ENCODE results near the gene LASP1NB.

LASP1NB gene

GRCh38 chr17:38896346-38896954 lies 29.0 kb upstream of the LASP1NB start:
- H3K4me3 Mint-ChIP-seq, result no peak overlapping the region
- ATAC-seq (ENCODE audit: low read depth) (no peak), DNase-seq (no peak)
- no peak for TF ChIP-seq CTCF (IDR thresholded peaks at IDR 0.05)
- H3K27ac Mint-ChIP-seq, result peak overlapping the region; percentile 46
- peaks cover 48% of the 10 kb centered on the region for H3K4me1 Mint-ChIP-seq
- intact Hi-C loops (cut with micrococcal nuclease), result no loop called here
- no peaks in the 10 kb centered on the region for H3K9me3 Mint-ChIP-seq
- peaks cover 56% of the 10 kb centered on the region for H3K36me3 Mint-ChIP-seq (ENCODE audit: low read depth)
- H3K27me3 Mint-ChIP-seq, result no peaks in the 10 kb centered on the region
- ChIA-PET POLR2A (interaction anchor here (2.3 to 6.7 kb wide), 4 partner anchors 12 to 43 kb away, joined by 17 to 256 read pairs (median 58); partner anchors contain the start of genes LASP1, LASP1NB and RPL23), CTCF (interaction anchor here (0.9 kb wide), 1 partner anchor 257 kb away, joined by 3 read pairs; no protein-coding TSS in a partner anchor)

GRCh38 chr17:38897176-38897575 lies 28.2 kb upstream of the LASP1NB start:
- peaks cover 52% of the 10 kb centered on the region for H3K36me3 Mint-ChIP-seq (ENCODE audit: low read depth)
- CTCF ChIA-PET, result interaction anchor here (0.9 to 3.4 kb wide), 3 partner anchors 26 to 256 kb away, joined by 3 to 21 read pairs (median 3); partner anchors contain the start of gene LASP1
- no peak for DNase-seq
- POLR2A ChIA-PET, result interaction anchor here (2.3 to 6.7 kb wide), 6 partner anchors 12 to 72 kb away, joined by 9 to 256 read pairs (median 24); partner anchors contain the start of genes CWC25, LASP1, LASP1NB and RPL23
- H3K27me3 Mint-ChIP-seq, result no peaks in the 10 kb centered on the region
- ATAC-seq (ENCODE audit: low read depth), result no peak
- no peak overlapping the region for H3K4me3 Mint-ChIP-seq
- TF ChIP-seq CTCF (IDR thresholded peaks at IDR 0.05), result no peak
- H3K9me3 Mint-ChIP-seq, result no peaks in the 10 kb centered on the region
- H3K27ac Mint-ChIP-seq, result peak overlapping the region; percentile 93
- peaks cover 41% of the 10 kb centered on the region for H3K4me1 Mint-ChIP-seq
- intact Hi-C loops (cut with micrococcal nuclease), result no loop called here

GRCh38 chr17:38897671-38898290 lies 27.6 kb upstream of the LASP1NB start:
- ChIA-PET CTCF (interaction anchor here (0.7 to 3.4 kb wide), 5 partner anchors 26 to 255 kb away, joined by 3 to 21 read pairs (median 3); partner anchors contain the start of genes LASP1 and RPL23), POLR2A (interaction anchor here (1.2 to 6.7 kb wide), 9 partner anchors 10 to 72 kb away, joined by 3 to 256 read pairs (median 17); partner anchors contain the start of genes CWC25, LASP1, LASP1NB and RPL23)
- peaks cover 48% of the 10 kb centered on the region for H3K36me3 Mint-ChIP-seq (ENCODE audit: low read depth)

GRCh38 chr17:38898291-38898679 lies 27.1 kb upstream of the LASP1NB start:
- peaks cover 48% of the 10 kb centered on the region for H3K36me3 Mint-ChIP-seq (ENCODE audit: low read depth)

More at GRCh38 chr17:38897671-38898290, 27.6 kb upstream of the LASP1NB start:
- intact Hi-C loops (cut with micrococcal nuclease), result loop anchor here (1.0 to 2.0 kb wide), 5 partner anchors 13 to 97 kb away; partner anchors contain the start of genes CWC25 and RPL23
- peaks cover 40% of the 10 kb centered on the region for H3K4me1 Mint-ChIP-seq
- H3K27me3 Mint-ChIP-seq, result no peaks in the 10 kb centered on the region
- peak overlapping the region; percentile 93 for H3K27ac Mint-ChIP-seq
- DNase-seq (no peak), ATAC-seq (ENCODE audit: low read depth) (no peak)
- H3K9me3 Mint-ChIP-seq, result no peaks in the 10 kb centered on the region
- peak overlapping the region; percentile 55 for H3K4me3 Mint-ChIP-seq
- TF ChIP-seq CTCF (IDR thresholded peaks at IDR 0.05), result no peak

More at GRCh38 chr17:38898291-38898679, 27.1 kb upstream of the LASP1NB start:
- ChIA-PET POLR2A (interaction anchor here (0.6 to 6.7 kb wide), 16 partner anchors 9 to 196 kb away, joined by 3 to 256 read pairs (median 12); partner anchors contain the start of genes CWC25, FBXO47, LASP1 and LASP1NB), CTCF (interaction anchor here (0.7 to 3.4 kb wide), 4 partner anchors 25 to 85 kb away, joined by 3 to 21 read pairs (median 3); partner anchors contain the start of genes LASP1 and RPL23)
- TF ChIP-seq CTCF (IDR thresholded peaks at IDR 0.05), result no peak
- no peaks in the 10 kb centered on the region for H3K27me3 Mint-ChIP-seq
- H3K4me3 Mint-ChIP-seq, result peak overlapping the region; percentile 55
- intact Hi-C loops (cut with micrococcal nuclease), result loop anchor here (1.0 to 2.0 kb wide), 5 partner anchors 14 to 98 kb away; partner anchors contain the start of genes CWC25 and RPL23
- peaks cover 42% of the 10 kb centered on the region for H3K4me1 Mint-ChIP-seq
- no peaks in the 10 kb centered on the region for H3K9me3 Mint-ChIP-seq
- ATAC-seq (ENCODE audit: low read depth), result peak; percentile 18
- DNase-seq, result peak; percentile 30
- peak overlapping the region; percentile 93 for H3K27ac Mint-ChIP-seq

Measured in activated B cell treated with CpG ODN at 0.5 μM for 24 hours (primary cell).